Stimulated activated naive CD8-positive, alpha-beta T cell treated with anti-CD3 and anti-CD28 coated beads, Interleukin-15, amount 100 ng/mL, for 72 hours (primary cell): ENCODE data around the gene RAI14.
"Not testable (repeated sequence)": the region's sequence is repeated elsewhere in the genome, so short reads cannot be mapped to it uniquely, and the experiment has no call there.

ENCODE experiments used
- ATAC-seq: fragments of 150-1000 bp; cut with Tn5 transposase; 2 replicates; pipeline ENCODE4 v1.10.0; 2021; ENCODE audit warnings: mild to moderate bottlenecking, moderate library complexity
- DNase-seq, 2 donors: peaks; one replicate each; pipeline ENCODE4 v3.0.0; 2021 to 2022
- H3K27ac Mint-ChIP-seq, 2 donors: one replicate each; pipeline ENCODE4 v1.8.0; 2022; ENCODE audit warnings: mild to moderate bottlenecking in 2 of 2, mixed read lengths in 2 of 2, moderate library complexity in 2 of 2
- H3K27me3 Mint-ChIP-seq: one replicate; pipeline ENCODE4 v1.8.0; 2022; ENCODE audit warnings: mixed read lengths
- H3K4me1 Mint-ChIP-seq: one replicate; pipeline ENCODE4 v1.8.0; 2022; ENCODE audit warnings: mild to moderate bottlenecking, mixed read lengths
- H3K4me3 Mint-ChIP-seq, 2 donors: one replicate each; pipeline ENCODE4 v1.8.0; 2022; ENCODE audit warnings: mild to moderate bottlenecking in 2 of 2, mixed read lengths in 2 of 2, moderate library complexity in 1 of 2
- H3K9me3 Mint-ChIP-seq, 2 donors: one replicate each; pipeline ENCODE4 v1.8.0; 2022; ENCODE audit warnings: mixed read lengths in 2 of 2

Gene RAI14

DNA sequence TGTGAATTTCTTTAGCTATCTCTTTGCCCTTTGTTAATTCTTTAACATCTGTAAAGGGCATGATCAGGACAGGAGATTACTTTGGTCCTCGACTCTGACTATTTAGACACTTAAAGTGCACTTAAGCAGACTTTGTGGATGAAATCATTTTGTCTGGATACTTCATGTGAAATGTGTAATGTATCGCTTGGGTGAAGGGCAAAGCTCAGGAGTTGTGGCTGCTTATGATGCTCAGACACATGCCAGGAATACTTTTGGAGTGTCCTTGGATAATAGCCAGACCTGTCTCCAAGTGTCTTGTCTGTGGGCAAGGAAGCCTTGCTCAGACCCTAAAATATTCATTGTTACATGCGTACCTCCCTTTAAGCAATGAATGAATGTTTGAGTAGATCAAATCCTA lies 87.8 kb downstream of the RAI14 start:
- DNase-seq (no peak), ATAC-seq (no peak)
- H3K9me3 Mint-ChIP-seq, result peaks cover 0 to 8% of the 10 kb centered on the region in 2 donors
- H3K27ac Mint-ChIP-seq, result no peak overlapping the region
- H3K4me3 Mint-ChIP-seq, result no peak overlapping the region
- H3K4me1 Mint-ChIP-seq, result no peaks in the 10 kb centered on the region
- H3K27me3 Mint-ChIP-seq, result peaks cover 11% of the 10 kb centered on the region

DNA sequence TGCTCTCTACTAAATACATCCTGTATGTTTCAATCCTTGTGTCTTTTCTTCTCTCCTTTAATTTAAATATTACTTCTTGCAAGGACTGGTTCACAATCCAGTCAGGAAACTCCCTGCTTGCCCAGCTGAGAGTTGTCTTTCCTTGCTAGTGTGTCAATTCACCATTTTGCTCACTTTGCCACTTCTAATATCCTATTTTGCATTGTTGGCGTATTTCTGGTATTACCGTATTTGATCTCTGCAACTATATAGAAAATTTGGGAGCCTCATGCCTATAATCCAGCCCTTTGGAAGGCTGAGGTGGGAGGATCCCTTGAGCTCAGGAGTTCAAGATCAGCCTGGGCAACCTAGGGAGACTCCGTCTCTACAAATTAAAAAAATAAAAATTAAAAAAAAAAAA lies 92.3 kb downstream of the RAI14 start:
- peaks cover 11% of the 10 kb centered on the region for H3K27me3 Mint-ChIP-seq
- H3K4me3 Mint-ChIP-seq, result no peak overlapping the region
- no peaks in the 10 kb centered on the region for H3K4me1 Mint-ChIP-seq
- DNase-seq, result no peak
- H3K27ac Mint-ChIP-seq, result no peak overlapping the region
- no peak for ATAC-seq
- H3K9me3 Mint-ChIP-seq, result peaks cover 0 to 8% of the 10 kb centered on the region in 2 donors

DNA sequence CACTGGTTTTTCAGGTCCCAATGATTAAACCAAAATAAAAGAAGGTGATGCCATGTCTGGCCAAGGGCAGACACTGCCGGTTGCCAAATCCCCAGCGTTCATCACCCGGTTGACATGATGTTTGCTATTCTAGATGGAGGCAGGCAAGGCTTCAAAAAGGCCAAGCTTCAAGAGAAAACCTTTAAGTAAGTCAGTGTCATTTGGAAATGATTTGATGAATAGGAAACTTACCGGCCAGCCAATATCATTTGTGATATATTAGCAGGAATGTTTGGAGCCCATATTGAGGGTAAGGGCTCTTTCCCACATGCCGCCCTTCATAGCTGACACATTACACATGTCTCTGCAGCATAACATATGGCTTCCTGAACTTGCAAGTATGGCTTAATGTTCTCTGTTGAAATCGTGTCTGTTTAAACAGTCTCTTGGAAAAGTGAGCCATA lies 93.3 kb downstream of the RAI14 start:
- H3K4me3 Mint-ChIP-seq, result no peak overlapping the region
- no peak for ATAC-seq
- H3K27ac Mint-ChIP-seq, result no peak overlapping the region
- H3K27me3 Mint-ChIP-seq, result peaks cover 11% of the 10 kb centered on the region
- no peaks in the 10 kb centered on the region for H3K4me1 Mint-ChIP-seq
- no peak for DNase-seq
- H3K9me3 Mint-ChIP-seq, result peaks cover 0 to 8% of the 10 kb centered on the region in 2 donors

- Mint-ChIP-seq H3K4me3 (no peak overlapping the region), H3K27me3 (peaks cover 11% of the 10 kb centered on the region), H3K9me3 (peaks cover 0 to 8% of the 10 kb centered on the region in 2 donors)
Observed at GRCh38 chr5:34750206-34750605, 94.1 kb downstream of the RAI14 start.

GRCh38 chr5:34751807-34752736 lies 95.9 kb downstream of the RAI14 start:
- Mint-ChIP-seq H3K4me3 (no peak overlapping the region), H3K27ac (no peak overlapping the region), H3K9me3 (peaks cover 0 to 1% of the 10 kb centered on the region in 2 donors), H3K4me1 (no peaks in the 10 kb centered on the region), H3K27me3 (peaks cover 2% of the 10 kb centered on the region)
- ATAC-seq (no peak), DNase-seq (no peak)

More at GRCh38 chr5:34750206-34750605, 94.1 kb downstream of the RAI14 start:
- DNase-seq (no peak), ATAC-seq (no peak)
- Mint-ChIP-seq H3K4me1 (no peaks in the 10 kb centered on the region), H3K27ac (no peak overlapping the region)

DNA sequence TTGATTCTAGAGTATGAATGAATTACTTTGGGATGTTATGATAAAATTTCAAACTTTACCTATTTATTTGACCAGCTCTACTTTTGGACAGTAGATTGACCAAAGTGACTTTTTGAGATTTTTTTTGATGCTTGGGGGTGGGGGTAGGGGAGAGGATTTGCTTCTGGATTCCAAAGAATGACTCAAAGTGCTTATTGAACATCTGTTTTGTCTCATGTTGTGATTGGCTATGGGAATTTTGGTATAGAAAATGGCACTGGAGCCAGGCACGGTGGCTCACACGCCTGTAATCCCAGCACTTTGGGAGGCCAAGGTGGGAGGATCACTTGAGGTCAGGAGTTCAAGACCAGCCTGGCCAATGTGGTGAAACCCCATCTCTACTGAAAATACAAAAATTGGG lies 97.1 kb downstream of the RAI14 start:
- not testable (repeated sequence) for H3K27ac Mint-ChIP-seq, ATAC-seq, H3K9me3 Mint-ChIP-seq, DNase-seq, H3K4me3 Mint-ChIP-seq, H3K27me3 Mint-ChIP-seq, H3K4me1 Mint-ChIP-seq

GRCh38 chr5:34755926-34756325 lies 99.8 kb downstream of the RAI14 start:
- Mint-ChIP-seq H3K27ac (no peak overlapping the region), H3K9me3 (no peaks in the 10 kb centered on the region), H3K4me1 (no peaks in the 10 kb centered on the region), H3K27me3 (no peaks in the 10 kb centered on the region), H3K4me3 (no peak overlapping the region)
- no peak for ATAC-seq
- DNase-seq, result no peak

DNA sequence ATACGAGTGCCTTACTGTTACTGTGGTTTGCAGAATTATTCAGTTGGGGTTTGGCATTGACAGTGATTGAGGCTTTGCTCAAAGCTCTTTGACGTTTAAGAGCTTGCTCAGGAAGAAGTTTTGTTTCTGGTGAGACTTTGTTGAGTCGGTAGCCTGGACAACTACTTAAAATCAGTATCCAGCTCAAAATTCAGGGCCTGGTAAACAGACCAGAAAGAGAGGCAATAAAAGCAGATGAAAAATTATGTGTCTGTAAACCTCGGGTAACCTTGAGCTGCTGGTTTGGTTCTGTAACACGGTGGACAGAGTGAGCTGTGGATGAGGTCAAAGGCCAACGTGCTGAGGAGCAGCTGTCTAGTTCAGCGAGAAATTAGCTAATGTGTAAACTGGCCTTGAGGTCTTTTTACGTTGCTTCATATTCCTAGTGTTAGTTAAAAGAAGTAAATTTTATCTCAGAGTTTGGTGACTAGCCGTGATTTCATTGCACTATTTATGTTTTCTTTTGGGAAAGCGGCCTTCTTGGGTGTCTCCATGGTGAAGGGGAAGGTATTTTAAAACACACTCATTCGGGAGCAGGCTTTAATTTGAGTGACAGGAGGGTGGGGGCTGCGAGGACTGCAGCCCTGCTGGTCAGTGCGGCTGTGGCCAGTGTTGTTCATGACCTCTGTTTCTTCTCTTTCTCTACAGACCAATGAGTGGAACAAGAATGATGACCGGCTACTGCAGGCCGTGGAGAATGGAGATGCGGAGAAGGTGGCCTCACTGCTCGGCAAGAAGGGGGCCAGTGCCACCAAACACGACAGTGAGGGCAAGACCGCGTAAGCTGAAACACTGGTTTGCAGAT lies 100.9 kb downstream of the RAI14 start:
- DNase-seq, result no peak
- Mint-ChIP-seq H3K27ac (peak overlapping the region in 1 of 2 donors; percentile 86), H3K4me3 (no peak overlapping the region), H3K27me3 (no peaks in the 10 kb centered on the region), H3K9me3 (no peaks in the 10 kb centered on the region), H3K4me1 (no peaks in the 10 kb centered on the region)
- no peak for ATAC-seq

- Mint-ChIP-seq H3K27me3 (no peaks in the 10 kb centered on the region), H3K27ac (no peak overlapping the region), H3K9me3 (no peaks in the 10 kb centered on the region), H3K4me1 (no peaks in the 10 kb centered on the region), H3K4me3 (no peak overlapping the region)
- DNase-seq, result no peak
- ATAC-seq, result no peak
Observed at GRCh38 chr5:34758514-34758913, 102.4 kb downstream of the RAI14 start.

DNA sequence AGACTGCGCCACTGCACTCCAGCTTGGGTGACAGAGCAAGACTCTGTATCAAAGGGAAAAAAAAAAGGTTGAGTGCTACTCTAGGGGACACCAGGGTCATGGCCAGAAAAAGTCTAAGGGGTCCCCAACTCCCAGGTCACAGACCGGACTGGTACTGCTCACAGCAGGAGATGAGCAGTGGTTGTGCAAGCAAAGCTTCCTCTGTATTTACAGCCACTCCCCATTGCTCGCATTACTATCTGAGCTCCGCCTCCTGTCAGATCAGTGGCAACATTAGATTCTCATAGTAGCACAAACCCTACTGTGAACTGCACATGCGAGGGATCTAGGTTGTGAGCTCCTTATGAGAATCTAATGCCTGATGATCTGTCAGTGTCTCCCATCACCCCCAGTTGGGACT lies 103.1 kb downstream of the RAI14 start:
- H3K4me1 Mint-ChIP-seq, H3K4me3 Mint-ChIP-seq, H3K27me3 Mint-ChIP-seq, ATAC-seq, DNase-seq, H3K9me3 Mint-ChIP-seq, H3K27ac Mint-ChIP-seq: not testable (repeated sequence)

- H3K4me1 Mint-ChIP-seq, result no peaks in the 10 kb centered on the region
- no peak overlapping the region for H3K4me3 Mint-ChIP-seq
- ATAC-seq (no peak), DNase-seq (no peak)
- no peak overlapping the region for H3K27ac Mint-ChIP-seq
- no peaks in the 10 kb centered on the region for H3K27me3 Mint-ChIP-seq
- no peaks in the 10 kb centered on the region for H3K9me3 Mint-ChIP-seq
Observed at GRCh38 chr5:34765662-34766061, 109.5 kb downstream of the RAI14 start.

DNA sequence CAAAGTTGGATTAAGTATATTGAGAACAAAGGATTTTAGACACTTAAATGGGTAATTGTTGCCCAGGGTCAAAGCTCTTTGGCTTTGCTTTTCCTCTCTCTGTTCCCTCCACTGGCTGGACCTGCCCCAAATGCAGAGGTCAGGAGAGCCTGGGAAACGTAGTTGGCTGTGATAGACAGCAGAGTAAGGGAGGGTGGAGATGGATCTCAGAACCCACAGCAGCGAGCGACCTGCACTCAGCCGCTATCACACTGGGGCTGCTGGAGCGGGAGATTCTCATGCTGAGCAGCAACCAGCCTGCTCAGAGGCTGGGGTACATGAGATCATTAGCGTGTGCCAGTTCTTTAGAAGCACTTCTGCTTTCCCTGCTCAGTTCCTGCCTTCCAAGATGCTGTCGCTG lies 111.1 kb downstream of the RAI14 start:
- H3K4me3 Mint-ChIP-seq, result no peak overlapping the region
- no peaks in the 10 kb centered on the region for H3K9me3 Mint-ChIP-seq
- no peak overlapping the region for H3K27ac Mint-ChIP-seq
- H3K27me3 Mint-ChIP-seq, result no peaks in the 10 kb centered on the region
- no peak for ATAC-seq
- H3K4me1 Mint-ChIP-seq, result no peaks in the 10 kb centered on the region
- no peak for DNase-seq

GRCh38 chr5:34770486-34770885 lies 114.4 kb downstream of the RAI14 start:
- DNase-seq (no peak), ATAC-seq (no peak)
- Mint-ChIP-seq H3K4me1 (no peaks in the 10 kb centered on the region), H3K9me3 (peaks cover 8 to 12% of the 10 kb centered on the region in 2 donors), H3K27me3 (peaks cover 24% of the 10 kb centered on the region), H3K4me3 (no peak overlapping the region), H3K27ac (no peak overlapping the region)

DNA sequence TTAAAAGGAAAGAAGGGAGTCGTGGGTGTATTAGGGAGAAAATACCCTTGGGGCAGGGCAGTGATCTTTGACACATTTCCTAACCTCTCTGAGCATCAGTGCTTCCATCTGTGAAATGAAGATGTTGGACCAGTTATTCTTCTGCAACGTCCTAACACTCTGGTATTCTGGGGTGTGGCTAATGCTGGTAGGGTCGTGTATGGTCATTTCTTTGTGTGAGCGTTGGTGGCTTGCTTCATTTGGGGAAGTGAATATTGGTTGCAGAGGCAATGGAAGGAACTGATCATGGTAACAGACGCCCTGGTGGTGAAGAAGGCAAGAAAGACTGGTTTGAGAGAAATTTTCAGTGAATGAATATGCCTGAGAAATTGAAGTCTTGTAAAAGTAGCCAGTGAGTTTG lies 114.9 kb downstream of the RAI14 start:
- no peak overlapping the region for H3K4me3 Mint-ChIP-seq
- ATAC-seq, result no peak
- H3K4me1 Mint-ChIP-seq, result no peaks in the 10 kb centered on the region
- H3K27ac Mint-ChIP-seq, result no peak overlapping the region
- DNase-seq, result no peak
- H3K27me3 Mint-ChIP-seq, result peaks cover 24% of the 10 kb centered on the region
- peaks cover 8 to 16% of the 10 kb centered on the region in 2 donors for H3K9me3 Mint-ChIP-seq

GRCh38 chr5:34772267-34773098 lies 116.4 kb downstream of the RAI14 start:
- H3K9me3 Mint-ChIP-seq, result peaks cover 8 to 16% of the 10 kb centered on the region in 2 donors
- DNase-seq (no peak), ATAC-seq (no peak)
- no peak overlapping the region for H3K27ac Mint-ChIP-seq
- peaks cover 24% of the 10 kb centered on the region for H3K27me3 Mint-ChIP-seq
- H3K4me1 Mint-ChIP-seq, result no peaks in the 10 kb centered on the region
- no peak overlapping the region for H3K4me3 Mint-ChIP-seq
